Peyer's patch (tissue), 4 donors: Measurements from ENCODE around the gene MGA. TPM values are rescaled to one million over a fixed set of nuclear protein-coding genes. Genes with fewer than 3 reads are reported as not detected.

ENCODE experiments used
- DNase-seq, 3 donors: peaks; one replicate each; pipeline ENCODE4 v3.0.0-alpha.2; 2017 to 2019
- H3K27ac ChIP-seq, 4 donors: fragments of 200-600 bp; sonication (generic); one replicate each; pipeline ENCODE4 v1.5.1; 2016 to 2019
- H3K27me3 ChIP-seq, 2 donors: fragments of 200-600 bp; sonication (generic); one replicate each; pipeline ENCODE4 v1.5.1; 2019
- H3K36me3 ChIP-seq, 3 donors: fragments of 200-600 bp; sonication (generic); one replicate each; pipeline ENCODE4 v1.5.1; 2016 to 2019
- H3K4me1 ChIP-seq, 4 donors: fragments of 200-600 bp; sonication (generic); one replicate each; pipeline ENCODE4 v1.5.1; 2016 to 2019
- H3K4me3 ChIP-seq, 4 donors: fragments of 200-600 bp; sonication (generic); 1 replicate in 3 of 4; 2 replicates in 1 of 4; pipeline ENCODE4 v1.5.1; 2016 to 2019; ENCODE audit warnings: mild to moderate bottlenecking in 1 of 4
- H3K9me3 ChIP-seq, 4 donors: fragments of 200-600 bp; sonication (generic); one replicate each; pipeline ENCODE4 v1.5.1; 2016 to 2019; ENCODE audit warnings: mild to moderate bottlenecking in 1 of 4
- CTCF ChIP-seq, 6 experiments: fragments of 450-650 bp in 4 of 6; fragments of 200-600 bp in 2 of 6; sonication (generic) in 1 of 6; IDR thresholded peaks; one replicate each; pipeline ENCODE4 v1.5.1; 2017 to 2019; ENCODE audit warnings: antibody characterized with exemption in 6 of 6, mild to moderate bottlenecking in 3 of 6, moderate library complexity in 1 of 6
- POLR2A ChIP-seq, 2 donors: fragments of 450-650 bp; IDR thresholded peaks; one replicate each; pipeline ENCODE4 v1.5.1; 2017; ENCODE audit warnings: antibody characterized with exemption in 2 of 2, mild to moderate bottlenecking in 2 of 2, moderate library complexity in 2 of 2
- small RNA-seq, 2 donors: library from RNA; depleted of rRNA; stranded (forward); fragments of <200 nt; gene quantifications; one replicate each; pipeline ENCODE3, GENCODE V24; 2016
- total RNA-seq, 4 donors: library from RNA; depleted of rRNA; stranded (reverse); fragments of >200 nt; gene quantifications; one replicate each; pipeline ENCODE4 v1.1.0, GENCODE V29; 2016

MGA gene
- total RNA-seq, 4 donors from 2014 or later: 39.7 to 143 (median 69.8) TPM

GRCh38 chr15:41820791-41821423 lies 160.7 kb downstream of the MGA start:
- H3K4me3 ChIP-seq: no peak overlapping the region
- H3K27ac ChIP-seq: peak overlapping the region in 1 of 4 donors; percentile 18
- H3K36me3 ChIP-seq: peaks cover 0 to 87% (median 0%) of the 10 kb centered on the region in 3 donors
- H3K4me1 ChIP-seq: no peaks in the 10 kb centered on the region
- TF ChIP-seq POLR2A (IDR thresholded peaks at IDR 0.05): no peak
- no peak for TF ChIP-seq CTCF (IDR thresholded peaks at IDR 0.05)
- no peaks in the 10 kb centered on the region for H3K27me3 ChIP-seq
- DNase-seq: peak in 2 of 3 donors; percentile 74 to 78
- no peaks in the 10 kb centered on the region for H3K9me3 ChIP-seq

GRCh38 chr15:41821831-41822230 lies 161.6 kb downstream of the MGA start:
- no peak for TF ChIP-seq CTCF (IDR thresholded peaks at IDR 0.05)
- TF ChIP-seq POLR2A (IDR thresholded peaks at IDR 0.05): no peak
- no peak overlapping the region for H3K27ac ChIP-seq
- H3K27me3 ChIP-seq: no peaks in the 10 kb centered on the region
- H3K4me3 ChIP-seq: no peak overlapping the region
- no peaks in the 10 kb centered on the region for H3K4me1 ChIP-seq
- H3K36me3 ChIP-seq: peaks cover 0 to 78% (median 0%) of the 10 kb centered on the region in 3 donors
- H3K9me3 ChIP-seq: no peaks in the 10 kb centered on the region
- no peak for DNase-seq

- H3K4me1 ChIP-seq: peaks cover 0 to 3% (median 1%) of the 10 kb centered on the region in 4 donors
- no peaks in the 10 kb centered on the region for H3K9me3 ChIP-seq
- TF ChIP-seq POLR2A (IDR thresholded peaks at IDR 0.05): no peak
- TF ChIP-seq CTCF (IDR thresholded peaks at IDR 0.05): no peak
- no peaks in the 10 kb centered on the region for H3K27me3 ChIP-seq
- peaks cover 0 to 72% (median 0%) of the 10 kb centered on the region in 3 donors for H3K36me3 ChIP-seq
- no peak overlapping the region for H3K27ac ChIP-seq
- no peak for DNase-seq
- H3K4me3 ChIP-seq: no peak overlapping the region
Observed at GRCh38 chr15:41822471-41822870, 162.3 kb downstream of the MGA start.

Small RNA genes within 50 kb of the gene (small RNA-seq; reads per million reads assigned to genes)
- gene MIR626: 0 reads per million in 2 donors

Other genes starting within 250 kb of the MGA start
- 10 to 100 TPM; 15.2 to 33.0 (median 23.8) TPM for gene RTF1, start 243.3 kb upstream of the MGA start, total RNA-seq
- 10 to 100 TPM; 28.9 to 95.6 (median 93.9) TPM for gene ITPKA, start 166.5 kb upstream of the MGA start, total RNA-seq
- gene LTK, start 146.6 kb upstream of the MGA start, total RNA-seq: 10 to 100 TPM in 3 of 4 donors, not detected in 1; 13.8 to 39.0 (median 26.3) TPM
- gene RPAP1, start 116.1 kb upstream of the MGA start, total RNA-seq: 10 to 100 TPM; 29.4 to 82.5 (median 48.4) TPM
- gene TYRO3, start 101.2 kb upstream of the MGA start, total RNA-seq: 10 to 100 TPM in 1 of 4 donors, 1 to 10 TPM in 3; 2.8 to 16.2 (median 6.8) TPM
- gene MAPKBP1, start 114.1 kb downstream of the MGA start, total RNA-seq: 10 to 100 TPM; 29.7 to 69.8 (median 48.7) TPM
- gene JMJD7, start 167.7 kb downstream of the MGA start, total RNA-seq: 10 to 100 TPM in 3 of 4 donors, 1 to 10 TPM in 1; 9.1 to 61.1 (median 13.1) TPM
- gene PLA2G4B, start 178.4 kb downstream of the MGA start, total RNA-seq: 10 to 100 TPM in 3 of 4 donors, 1 to 10 TPM in 1; 7.2 to 15.3 (median 13.3) TPM
- gene SPTBN5, start 233.6 kb downstream of the MGA start, total RNA-seq: 1 to 10 TPM in 2 of 4 donors, under 1 TPM in 1, not detected in 1; 0.27 to 4.1 (median 1.8) TPM